ENCODE results near the gene CPVL.

Gene CPVL

GRCh38 chr7:29109358-29109757 is 37.0 kb downstream of the CPVL start:
- peak overlapping the region in 1 of 11 experiments; percentile 6; a peak in 2 of 22 replicates for H3K27ac ChIP-seq
- TF ChIP-seq Cebpa-rat (IDR thresholded peaks at IDR 0.05), result no peak
- H3K4me3 ChIP-seq, result no peak overlapping the region
- peaks cover 0 to 5% (median 0%) of the 10 kb centered on the region in 11 experiments; a peak in 1 of 22 replicates for H4K20me1 ChIP-seq
- peaks cover 0 to 49% (median 0%) of the 10 kb centered on the region in 11 experiments; a peak in 3 of 22 replicates for H3K27me3 ChIP-seq
- peak overlapping the region; percentile 6 to 67 (median 40); a peak in 16 of 22 replicates for H3K4me2 ChIP-seq
- H3K9ac ChIP-seq, result no peak overlapping the region; a peak in 1 of 22 replicates
- H3K36me3 ChIP-seq, result no peaks in the 10 kb centered on the region
- no peaks in the 10 kb centered on the region; a peak in 1 of 22 replicates for H3K9me3 ChIP-seq (replicated peaks in 1 of 11)
- peaks cover 28 to 49% (median 34%) of the 10 kb centered on the region in 10 experiments for H3K4me1 ChIP-seq

DNA sequence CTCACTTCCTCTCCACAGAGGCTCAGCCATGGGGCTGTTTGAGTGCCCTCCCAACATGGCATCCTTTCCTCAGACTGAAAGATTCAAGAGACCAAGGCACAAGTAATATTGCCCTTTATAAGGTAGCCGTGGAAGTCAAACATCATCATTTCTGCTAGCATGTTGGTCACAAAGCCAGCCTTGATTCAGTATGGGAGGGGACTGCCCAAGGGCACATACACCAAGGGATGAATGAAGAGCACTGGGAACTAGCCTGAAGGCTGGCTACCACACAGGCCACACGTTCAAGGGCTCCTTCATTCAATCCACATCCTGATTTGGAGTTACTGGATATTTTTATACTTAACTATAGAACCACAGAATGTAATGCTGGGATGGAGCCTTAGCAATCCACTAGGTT is 39.3 kb downstream of the CPVL start:
- TF ChIP-seq Cebpa-rat (IDR thresholded peaks at IDR 0.05), result no peak
- H3K27ac ChIP-seq, result no peak overlapping the region
- H3K4me3 ChIP-seq, result no peak overlapping the region
- no peaks in the 10 kb centered on the region for H3K36me3 ChIP-seq
- peaks cover 13 to 27% (median 17%) of the 10 kb centered on the region in 10 experiments; a peak in 18 of 20 replicates for H3K4me1 ChIP-seq
- H3K9ac ChIP-seq, result no peak overlapping the region
- peaks cover 0 to 45% (median 0%) of the 10 kb centered on the region in 11 experiments; a peak in 4 of 22 replicates for H3K27me3 ChIP-seq
- H3K9me3 ChIP-seq (replicated peaks in 1 of 11), result no peaks in the 10 kb centered on the region; a peak in 1 of 22 replicates
- no peak overlapping the region for H3K4me2 ChIP-seq
- peaks cover 0 to 5% (median 0%) of the 10 kb centered on the region in 11 experiments; a peak in 1 of 22 replicates for H4K20me1 ChIP-seq

GRCh38 chr7:29106669-29106988 is 39.7 kb downstream of the CPVL start:
- Histone ChIP-seq H3K4me1 (peaks cover 13 to 25% (median 16%) of the 10 kb centered on the region in 10 experiments; a peak in 18 of 20 replicates), H4K20me1 (peaks cover 0 to 5% (median 0%) of the 10 kb centered on the region in 11 experiments; a peak in 1 of 22 replicates), H3K4me2 (no peak overlapping the region), H3K9me3 (replicated peaks in 1 of 11) (no peaks in the 10 kb centered on the region; a peak in 1 of 22 replicates), H3K27me3 (peaks cover 0 to 44% (median 0%) of the 10 kb centered on the region in 11 experiments; a peak in 4 of 22 replicates), H3K9ac (no peak overlapping the region), H3K4me3 (no peak overlapping the region), H3K27ac (no peak overlapping the region), H3K36me3 (no peaks in the 10 kb centered on the region)
- TF ChIP-seq Cebpa-rat (IDR thresholded peaks at IDR 0.05), result no peak

DNA sequence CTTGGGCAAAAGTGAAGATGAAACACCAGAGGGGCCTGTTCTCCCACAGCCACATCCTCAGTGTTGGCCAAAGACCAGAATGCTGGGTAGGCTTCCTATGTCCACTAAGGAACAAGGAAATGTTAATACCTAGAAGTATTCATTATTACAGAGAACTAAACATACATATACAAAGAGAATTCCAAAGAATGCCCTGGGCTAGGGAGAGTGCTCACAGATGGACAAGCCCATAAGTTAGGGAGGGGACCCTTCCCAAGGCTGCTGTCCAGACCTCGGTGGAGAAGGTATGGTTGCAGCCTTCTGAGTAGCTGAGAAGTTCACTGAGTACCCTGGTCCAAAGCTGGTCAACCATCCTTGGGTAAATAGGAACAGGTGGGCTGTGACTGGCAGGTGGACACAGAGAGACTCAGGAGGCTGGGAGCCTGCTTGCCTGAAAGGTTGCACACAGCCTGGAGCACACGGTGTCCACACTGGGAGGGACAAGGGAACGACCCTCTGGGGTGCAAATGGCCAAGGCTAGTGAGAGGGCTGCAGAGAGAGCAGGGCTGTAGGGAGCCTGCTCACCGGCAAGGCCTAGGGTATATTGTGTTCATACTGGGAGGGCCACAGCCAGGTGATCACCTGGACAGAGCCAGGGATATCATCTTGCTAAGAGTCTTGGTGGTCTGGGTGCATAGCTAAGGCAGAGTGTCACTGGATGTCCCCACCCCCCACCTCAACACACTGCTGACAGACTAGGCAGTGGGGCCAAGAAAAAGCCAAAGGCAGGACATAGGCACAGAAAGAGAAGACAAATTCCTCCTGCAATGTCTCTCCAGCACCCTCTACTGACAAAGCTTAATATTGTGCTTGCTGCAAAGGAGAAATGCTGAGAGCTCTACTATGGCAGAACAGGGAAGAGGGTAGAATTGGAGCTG is 40.3 kb downstream of the CPVL start:
- Histone ChIP-seq H3K27ac (no peak overlapping the region), H4K20me1 (peaks cover 0 to 5% (median 0%) of the 10 kb centered on the region in 11 experiments; a peak in 1 of 22 replicates), H3K4me1 (peaks cover 13 to 25% (median 16%) of the 10 kb centered on the region in 10 experiments; a peak in 18 of 20 replicates), H3K36me3 (no peaks in the 10 kb centered on the region), H3K27me3 (peaks cover 0 to 47% (median 0%) of the 10 kb centered on the region in 11 experiments; a peak in 4 of 22 replicates), H3K9me3 (replicated peaks in 1 of 11) (no peaks in the 10 kb centered on the region; a peak in 1 of 22 replicates), H3K4me2 (no peak overlapping the region), H3K4me3 (no peak overlapping the region), H3K9ac (no peak overlapping the region)
- TF ChIP-seq Cebpa-rat (IDR thresholded peaks at IDR 0.05), result no peak

GRCh38 chr7:29105191-29105590 is 41.1 kb downstream of the CPVL start:
- H3K4me3 ChIP-seq, result no peak overlapping the region
- no peak overlapping the region for H3K27ac ChIP-seq
- H3K4me2 ChIP-seq, result no peak overlapping the region
- H4K20me1 ChIP-seq, result peaks cover 0 to 5% (median 0%) of the 10 kb centered on the region in 11 experiments; a peak in 1 of 22 replicates
- H3K9ac ChIP-seq, result no peak overlapping the region
- no peak for TF ChIP-seq Cebpa-rat (IDR thresholded peaks at IDR 0.05)
- peaks cover 9 to 18% (median 13%) of the 10 kb centered on the region in 10 experiments; a peak in 18 of 20 replicates for H3K4me1 ChIP-seq
- peaks cover 0 to 56% (median 0%) of the 10 kb centered on the region in 11 experiments; a peak in 4 of 22 replicates for H3K27me3 ChIP-seq
- H3K36me3 ChIP-seq, result no peaks in the 10 kb centered on the region
- H3K9me3 ChIP-seq (replicated peaks in 1 of 11), result no peaks in the 10 kb centered on the region

DNA sequence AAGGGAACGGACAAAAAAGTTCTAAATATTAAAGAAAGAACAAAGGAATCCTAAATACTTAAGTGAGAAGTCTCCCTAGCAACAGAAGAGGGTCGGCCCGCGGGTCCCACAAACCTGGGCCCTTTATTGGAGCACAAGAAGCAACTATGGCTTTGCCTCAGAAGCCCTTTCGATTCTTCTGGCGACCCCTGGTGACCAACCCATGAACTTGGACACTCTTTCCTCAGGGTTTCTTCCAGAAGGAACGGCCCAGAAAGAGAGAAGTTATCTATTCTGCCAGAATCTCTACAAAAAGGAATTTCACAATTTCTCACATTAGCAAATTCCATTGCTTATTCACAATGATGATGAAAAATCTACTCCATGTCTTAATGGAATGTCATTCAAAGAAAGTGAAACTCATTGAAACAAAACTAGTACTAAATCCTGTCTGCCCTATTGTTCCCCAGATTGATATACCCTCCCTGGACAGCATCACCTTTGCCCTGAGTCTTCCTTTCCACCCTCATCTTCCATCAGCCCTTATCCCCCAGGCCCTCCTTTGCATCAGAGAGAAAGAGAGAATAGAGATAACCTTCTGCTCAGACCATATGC is 43.7 kb downstream of the CPVL start:
- Histone ChIP-seq H3K27ac (no peak overlapping the region), H4K20me1 (peaks cover 0 to 9% (median 0%) of the 10 kb centered on the region in 11 experiments; a peak in 1 of 22 replicates), H3K4me1 (peaks cover 0 to 3% (median 0%) of the 10 kb centered on the region in 10 experiments; a peak in 3 of 20 replicates), H3K4me2 (no peak overlapping the region), H3K4me3 (no peak overlapping the region), H3K27me3 (peaks cover 0 to 69% (median 0%) of the 10 kb centered on the region in 11 experiments; a peak in 4 of 22 replicates), H3K36me3 (no peaks in the 10 kb centered on the region), H3K9me3 (replicated peaks in 1 of 11) (0 out of 22 replicates have a peak, but pooled peaks cover 0 to 3% (median 0%) of the 10 kb centered on the region in 11 experiments), H3K9ac (no peak overlapping the region)
- TF ChIP-seq Cebpa-rat (IDR thresholded peaks at IDR 0.05), result no peak

- Histone ChIP-seq H3K27ac (no peak overlapping the region), H3K4me2 (no peak overlapping the region), H3K27me3 (peaks cover 0 to 79% (median 0%) of the 10 kb centered on the region in 11 experiments; a peak in 4 of 22 replicates), H3K4me1 (no peaks in the 10 kb centered on the region; a peak in 1 of 20 replicates), H3K9ac (no peak overlapping the region), H4K20me1 (peaks cover 0 to 6% (median 0%) of the 10 kb centered on the region in 11 experiments; a peak in 1 of 22 replicates), H3K36me3 (no peaks in the 10 kb centered on the region), H3K4me3 (no peak overlapping the region), H3K9me3 (replicated peaks in 1 of 11) (0 out of 22 replicates have a peak, but pooled peaks cover 0 to 8% (median 0%) of the 10 kb centered on the region in 11 experiments)
- TF ChIP-seq Cebpa-rat (IDR thresholded peaks at IDR 0.05), result no peak
Measured at GRCh38 chr7:29100924-29101323, 45.4 kb downstream of the CPVL start.

DNA sequence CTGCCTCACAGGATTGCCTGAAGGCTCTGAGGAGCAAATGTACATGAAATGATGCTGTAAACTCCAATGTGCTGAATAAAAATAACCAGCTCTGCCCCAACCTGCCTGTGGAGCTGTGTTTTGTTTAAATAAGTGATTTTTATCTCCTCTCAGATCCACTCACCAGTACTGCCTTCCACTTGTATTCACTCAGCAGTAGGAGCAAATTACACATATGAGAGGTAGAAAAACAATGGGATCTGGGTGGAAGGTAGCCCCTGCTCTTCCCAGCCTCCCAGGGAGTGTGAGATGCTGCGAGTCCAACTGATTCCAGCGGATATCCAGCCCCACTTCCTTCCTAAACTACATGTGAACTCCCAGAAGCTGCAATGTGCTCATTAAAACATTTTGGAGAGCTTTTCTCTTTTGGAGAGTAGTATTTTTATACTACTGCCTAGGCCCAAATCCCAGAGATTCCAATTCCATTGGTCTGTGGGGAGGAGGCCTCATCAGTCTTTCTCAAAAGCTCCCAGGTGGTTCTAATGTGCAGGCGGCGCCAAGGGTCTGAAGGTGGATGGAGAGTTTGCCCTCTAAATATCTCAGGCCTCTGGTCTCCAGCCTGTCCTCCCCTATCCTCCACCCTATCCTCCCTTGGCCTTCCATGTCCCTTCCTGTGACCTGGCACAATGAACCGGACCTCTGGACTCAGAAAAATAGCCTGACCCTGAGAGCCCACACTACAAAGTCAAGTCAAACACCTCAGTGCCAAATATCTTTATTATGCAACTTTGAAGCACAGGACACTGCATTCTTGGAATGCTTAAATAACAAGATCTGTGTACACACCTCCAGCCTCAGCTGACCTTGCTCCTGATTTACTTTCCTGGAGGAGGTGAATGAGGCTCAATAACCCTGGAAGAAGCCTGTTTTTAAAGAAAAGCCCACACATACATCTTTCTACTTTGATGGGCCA is 46.2 kb downstream of the CPVL start:
- no peak overlapping the region for H3K4me3 ChIP-seq
- H3K9ac ChIP-seq, result no peak overlapping the region
- H4K20me1 ChIP-seq, result peaks cover 0 to 4% (median 0%) of the 10 kb centered on the region in 11 experiments; a peak in 1 of 22 replicates
- no peak overlapping the region for H3K27ac ChIP-seq
- no peak overlapping the region for H3K4me2 ChIP-seq
- peaks cover 0 to 84% (median 0%) of the 10 kb centered on the region in 11 experiments; a peak in 4 of 22 replicates for H3K27me3 ChIP-seq
- TF ChIP-seq Cebpa-rat (IDR thresholded peaks at IDR 0.05), result no peak
- 0 out of 22 replicates have a peak, but pooled peaks cover 0 to 8% (median 0%) of the 10 kb centered on the region in 11 experiments for H3K9me3 ChIP-seq (replicated peaks in 1 of 11)
- no peaks in the 10 kb centered on the region for H3K36me3 ChIP-seq
- H3K4me1 ChIP-seq, result no peaks in the 10 kb centered on the region
